Gastroesophageal sphincter (tissue), 3 donors: ENCODE measurements around the gene DGKZ.

Experiments used
- EP300 ChIP-seq: sonication (generic); formaldehyde crosslinking; IDR thresholded peaks from one replicate; pipeline ENCODE4 v1.6.1; 2017; ENCODE audit warnings: antibody characterized with exemption, mild to moderate bottlenecking
- POLR2A ChIP-seq, 2 donors: fragments of 450-650 bp; IDR thresholded peaks; one replicate each; pipeline ENCODE4 v1.6.1; 2017; ENCODE audit warnings: antibody characterized with exemption in 2 of 2, mild to moderate bottlenecking in 2 of 2, moderate library complexity in 1 of 2
- POLR2AphosphoS5 ChIP-seq: sonication (generic); formaldehyde crosslinking; IDR thresholded peaks from one replicate; pipeline ENCODE4 v1.6.1; 2017; ENCODE audit warnings: antibody characterized with exemption
- TF ChIP-seq, protein P1 (sequence below), 4 experiments: fragments of 200-600 bp in 2 of 4; fragments of 450-650 bp in 2 of 4; sonication (generic) in 1 of 4; IDR thresholded peaks; one replicate each; pipeline ENCODE4 v1.5.1; 2017 to 2019; ENCODE audit warnings: antibody characterized with exemption in 4 of 4, mild to moderate bottlenecking in 2 of 4, moderate library complexity in 2 of 4

- TF ChIP-seq POLR2A (IDR thresholded peaks at IDR 0.05) (no peak), EP300 (no peak), POLR2AphosphoS5 (no peak)
- TF ChIP-seq, protein P1, sequence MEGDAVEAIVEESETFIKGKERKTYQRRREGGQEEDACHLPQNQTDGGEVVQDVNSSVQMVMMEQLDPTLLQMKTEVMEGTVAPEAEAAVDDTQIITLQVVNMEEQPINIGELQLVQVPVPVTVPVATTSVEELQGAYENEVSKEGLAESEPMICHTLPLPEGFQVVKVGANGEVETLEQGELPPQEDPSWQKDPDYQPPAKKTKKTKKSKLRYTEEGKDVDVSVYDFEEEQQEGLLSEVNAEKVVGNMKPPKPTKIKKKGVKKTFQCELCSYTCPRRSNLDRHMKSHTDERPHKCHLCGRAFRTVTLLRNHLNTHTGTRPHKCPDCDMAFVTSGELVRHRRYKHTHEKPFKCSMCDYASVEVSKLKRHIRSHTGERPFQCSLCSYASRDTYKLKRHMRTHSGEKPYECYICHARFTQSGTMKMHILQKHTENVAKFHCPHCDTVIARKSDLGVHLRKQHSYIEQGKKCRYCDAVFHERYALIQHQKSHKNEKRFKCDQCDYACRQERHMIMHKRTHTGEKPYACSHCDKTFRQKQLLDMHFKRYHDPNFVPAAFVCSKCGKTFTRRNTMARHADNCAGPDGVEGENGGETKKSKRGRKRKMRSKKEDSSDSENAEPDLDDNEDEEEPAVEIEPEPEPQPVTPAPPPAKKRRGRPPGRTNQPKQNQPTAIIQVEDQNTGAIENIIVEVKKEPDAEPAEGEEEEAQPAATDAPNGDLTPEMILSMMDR (IDR thresholded peaks at IDR 0.05) = no peak
These were observed 44.4 kb upstream of the DGKZ start for GRCh38 chr11:46302866-46303265.
